ENCODE data around the gene WDR46. TPM values are rescaled to one million over a fixed set of nuclear protein-coding genes. Genes with fewer than 3 reads are reported as not detected.

Gene WDR46
- total RNA-seq, 1 experiment from 2014 or later: 99.2 TPM

DNA sequence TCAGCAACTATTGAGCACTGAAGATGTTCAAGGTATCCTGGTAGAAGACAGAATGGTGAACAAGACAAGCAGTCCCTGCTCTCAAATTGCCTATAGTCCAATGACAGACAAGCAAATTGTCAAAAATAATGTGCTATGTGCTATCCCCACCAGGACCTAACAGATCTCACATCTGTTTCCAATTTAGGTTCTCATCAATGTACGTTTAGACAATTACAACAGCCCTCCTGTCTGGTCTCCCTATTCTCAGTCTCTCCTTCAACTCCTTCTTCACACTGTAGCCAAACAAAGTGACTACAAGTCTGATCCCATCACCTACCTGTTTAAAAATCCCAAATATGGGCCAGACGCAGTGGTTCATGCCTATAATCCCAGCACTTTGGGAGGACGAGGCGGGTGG, 17.3 kb upstream of the WDR46 start:
- H3K14ac ChIP-seq (ENCODE audit: insufficient read depth, low read length): no peak overlapping the region
- no peaks in the 10 kb centered on the region for H3K9me3 ChIP-seq (ENCODE audit: control insufficient read depth, low read depth, low read length)
- TF ChIP-seq, protein P1, sequence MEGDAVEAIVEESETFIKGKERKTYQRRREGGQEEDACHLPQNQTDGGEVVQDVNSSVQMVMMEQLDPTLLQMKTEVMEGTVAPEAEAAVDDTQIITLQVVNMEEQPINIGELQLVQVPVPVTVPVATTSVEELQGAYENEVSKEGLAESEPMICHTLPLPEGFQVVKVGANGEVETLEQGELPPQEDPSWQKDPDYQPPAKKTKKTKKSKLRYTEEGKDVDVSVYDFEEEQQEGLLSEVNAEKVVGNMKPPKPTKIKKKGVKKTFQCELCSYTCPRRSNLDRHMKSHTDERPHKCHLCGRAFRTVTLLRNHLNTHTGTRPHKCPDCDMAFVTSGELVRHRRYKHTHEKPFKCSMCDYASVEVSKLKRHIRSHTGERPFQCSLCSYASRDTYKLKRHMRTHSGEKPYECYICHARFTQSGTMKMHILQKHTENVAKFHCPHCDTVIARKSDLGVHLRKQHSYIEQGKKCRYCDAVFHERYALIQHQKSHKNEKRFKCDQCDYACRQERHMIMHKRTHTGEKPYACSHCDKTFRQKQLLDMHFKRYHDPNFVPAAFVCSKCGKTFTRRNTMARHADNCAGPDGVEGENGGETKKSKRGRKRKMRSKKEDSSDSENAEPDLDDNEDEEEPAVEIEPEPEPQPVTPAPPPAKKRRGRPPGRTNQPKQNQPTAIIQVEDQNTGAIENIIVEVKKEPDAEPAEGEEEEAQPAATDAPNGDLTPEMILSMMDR (conservative IDR thresholded peaks at IDR 0.05): no peak
- no peak overlapping the region for H4K91ac ChIP-seq (ENCODE audit: insufficient read length, low read depth, low read length)
- H4K5ac ChIP-seq (ENCODE audit: insufficient read length, low read depth, low read length): no peak overlapping the region
- H3K4me2 ChIP-seq (ENCODE audit: insufficient read depth, insufficient read length, low read length): no peak overlapping the region
- no peak overlapping the region for H2BK15ac ChIP-seq (ENCODE audit: low read depth, low read length)
- no peaks in the 10 kb centered on the region for H4K20me1 ChIP-seq (ENCODE audit: control insufficient read depth, insufficient read depth, insufficient read length)
- no peak overlapping the region for H3K18ac ChIP-seq (ENCODE audit: insufficient read length, low read depth, low read length)
- H4K8ac ChIP-seq (replicated peaks; ENCODE audit: insufficient read length, low read depth, low read length): no peak overlapping the region
- H3K4me1 ChIP-seq (ENCODE audit: insufficient read depth, low read length): no peaks in the 10 kb centered on the region
- H3K27me3 Mint-ChIP-seq (ENCODE audit: low read depth): no peaks in the 10 kb centered on the region; the same call in 1 of the 2 replicates
- no peak overlapping the region for H3K27ac ChIP-seq (ENCODE audit: insufficient read length, low read depth, low read length)
- H2AFZ ChIP-seq (ENCODE audit: low read length): no peak overlapping the region
- H3K4me3 Mint-ChIP-seq: no peak overlapping the region; a peak in 1 of 5 replicates
- H2AK5ac ChIP-seq (ENCODE audit: insufficient read length, low read length): no peak overlapping the region
- H2BK120ac ChIP-seq (ENCODE audit: low read depth, low read length, poor library complexity, severe bottlenecking): no peak overlapping the region
- H3K4ac ChIP-seq (ENCODE audit: low read depth, low read length): no peak overlapping the region
- no peak overlapping the region for H3K27ac Mint-ChIP-seq
- no peak overlapping the region for H3K9ac ChIP-seq (ENCODE audit: extremely low read depth, insufficient read length, low read length)
- peaks cover 2 to 12% (median 5%) of the 10 kb centered on the region in 3 experiments; a peak in 5 of 7 replicates for H3K36me3 Mint-ChIP-seq (ENCODE audit: insufficient read depth in 1 of 3, low read depth in 3 of 3)
- no CpG with 5 or more reads among the region's 4 CpGs for WGBS (ENCODE audit: extremely low coverage, insufficient read length, low lambda C conversion rate)
- no peak for DNase-seq
- H3K23me2 ChIP-seq (ENCODE audit: insufficient read length, low read depth, low read length, poor library complexity, severe bottlenecking): no peaks in the 10 kb centered on the region
- no peak overlapping the region for H2BK20ac ChIP-seq (ENCODE audit: low read depth, low read length, poor library complexity, severe bottlenecking)
- H3K79me1 ChIP-seq (ENCODE audit: insufficient read depth, low read depth, low read length, poor library complexity, severe bottlenecking): no peaks in the 10 kb centered on the region
- no peaks in the 10 kb centered on the region for H3K27me3 ChIP-seq (ENCODE audit: insufficient read depth, low read length)
- H2BK5ac ChIP-seq (ENCODE audit: insufficient read length, low read length): no peak overlapping the region
- H3K56ac ChIP-seq (ENCODE audit: insufficient read length, low read depth, low read length): no peak overlapping the region
- H3K4me1 Mint-ChIP-seq: no peaks in the 10 kb centered on the region
- H3K79me2 ChIP-seq (ENCODE audit: insufficient read depth, low read length): peaks cover 3% of the 10 kb centered on the region; the same call in 1 of the 2 replicates
- H3T11ph ChIP-seq (ENCODE audit: low read length): no peak overlapping the region
- no peak overlapping the region for H3K23ac ChIP-seq (ENCODE audit: insufficient read length, low read depth, low read length)
- H3K9me3 Mint-ChIP-seq: no peaks in the 10 kb centered on the region
- no peak overlapping the region for H2BK12ac ChIP-seq (ENCODE audit: insufficient read length, low read depth, low read length)

Measured in H9 (cell line).